ENCODE measurements around the gene PAQR6. TPM values are rescaled to one million over a fixed set of nuclear protein-coding genes. Genes with fewer than 3 reads are reported as not detected.

PAQR6 gene
- total and polyA plus RNA-seq, 9 donors, result 1.2 to 7.7 (median 4.3) TPM

DNA sequence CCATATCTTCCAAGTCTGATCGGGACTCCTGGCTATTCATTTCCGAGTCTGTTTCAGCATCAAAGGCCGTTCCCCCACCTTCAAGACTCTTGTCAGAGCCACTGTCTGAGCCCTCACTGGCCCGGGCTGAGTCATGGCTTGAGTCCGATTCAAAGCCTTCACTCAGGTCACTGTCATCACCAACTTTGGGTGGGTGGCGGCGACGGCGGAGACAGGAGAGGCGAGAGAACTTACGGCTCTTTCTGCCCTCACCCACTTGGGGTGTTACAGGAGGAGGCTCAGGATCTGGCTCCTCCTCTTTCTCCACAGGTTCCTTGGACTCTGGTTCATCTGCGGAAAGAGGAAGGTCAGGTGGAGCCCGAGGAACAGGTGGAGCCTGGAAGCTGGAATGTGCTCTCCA is 18.2 kb upstream of the PAQR6 start:
- Histone ChIP-seq H3K27me3 (ENCODE audit: control insufficient read depth, insufficient read depth, low read length) (no peaks in the 10 kb centered on the region), H3K4me1 (ENCODE audit: control insufficient read depth, insufficient read depth, low read length) (no peaks in the 10 kb centered on the region), H3K9me3 (replicated peaks; ENCODE audit: control insufficient read depth, low read depth, low read length) (no peaks in the 10 kb centered on the region), H3K27ac (ENCODE audit: low read length) (no peak overlapping the region), H3K36me3 (ENCODE audit: control insufficient read depth, insufficient read depth, low read length) (peaks cover 77% of the 10 kb centered on the region), H3K4me3 (ENCODE audit: low read length) (no peak overlapping the region)
- DNase-seq, result no peak
- 87% methylated on average over 5 of the region's 13 CpGs for WGBS (ENCODE audit: insufficient coverage)

DNA sequence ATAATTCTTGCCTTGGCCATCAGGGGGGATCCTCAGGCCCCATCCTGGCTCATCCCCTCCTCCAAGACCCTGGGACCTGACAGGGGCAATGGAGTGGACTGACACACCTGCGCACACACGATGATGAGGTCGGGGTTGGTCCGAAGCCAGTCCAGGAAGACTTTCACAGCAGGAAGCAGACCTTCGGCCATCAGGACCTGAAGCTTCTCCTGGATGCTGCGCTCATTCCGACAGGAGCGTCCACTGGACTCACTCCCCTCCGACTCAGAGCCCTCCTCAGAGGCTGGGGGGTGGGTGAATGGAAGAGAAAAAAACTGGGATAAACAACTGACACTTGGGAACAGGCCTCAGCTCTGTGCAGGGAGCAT is 15.4 kb upstream of the PAQR6 start:
- Histone ChIP-seq H3K27me3 (ENCODE audit: control insufficient read depth, insufficient read depth, low read length) (no peaks in the 10 kb centered on the region), H3K4me1 (ENCODE audit: control insufficient read depth, insufficient read depth, low read length) (no peaks in the 10 kb centered on the region), H3K27ac (ENCODE audit: low read length) (no peak overlapping the region), H3K9me3 (replicated peaks; ENCODE audit: control insufficient read depth, low read depth, low read length) (no peaks in the 10 kb centered on the region), H3K36me3 (ENCODE audit: control insufficient read depth, insufficient read depth, low read length) (peaks cover 87% of the 10 kb centered on the region), H3K4me3 (ENCODE audit: low read length) (no peak overlapping the region)
- 85% methylated on average over 3 of the region's 9 CpGs for WGBS (ENCODE audit: insufficient coverage)
- no peak for DNase-seq

DNA sequence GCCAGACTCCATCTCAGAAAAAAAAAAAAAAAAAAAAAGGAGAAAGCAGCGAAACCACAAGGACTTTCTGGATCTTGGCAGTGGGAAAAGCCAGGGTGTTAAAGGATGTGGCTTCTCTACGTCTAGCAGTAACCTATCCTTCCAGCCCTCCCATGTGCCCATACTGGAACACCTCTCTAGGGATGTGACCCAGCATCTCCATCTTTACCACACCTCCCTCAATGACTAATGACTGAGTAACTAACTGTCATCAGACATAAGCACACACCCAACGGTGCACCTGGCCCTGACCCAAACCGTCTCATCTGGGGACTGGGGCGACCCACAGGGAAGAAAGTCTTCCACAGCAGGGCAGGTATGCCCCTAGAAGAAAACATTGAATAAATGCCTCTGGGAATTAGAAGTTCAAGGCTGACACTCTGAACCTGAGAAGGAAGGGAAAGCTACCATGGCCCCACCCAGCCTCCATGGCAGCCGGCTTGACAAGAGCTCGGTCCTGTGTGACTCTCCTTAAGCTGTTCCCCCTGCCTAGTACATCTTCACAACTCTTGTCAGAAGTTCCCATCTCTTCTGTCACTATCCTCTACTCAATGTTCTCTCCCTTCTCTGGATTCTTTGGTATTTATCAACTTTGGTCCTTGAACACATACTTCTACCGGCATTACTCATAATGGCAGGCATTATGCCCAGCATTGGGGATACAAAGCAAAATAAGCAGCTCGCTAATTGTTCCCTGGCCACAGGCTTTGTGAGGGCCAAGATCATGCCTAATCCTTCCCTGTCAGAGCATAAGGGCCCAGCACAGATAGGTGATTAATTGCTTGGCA is 14.8 kb upstream of the PAQR6 start:
- DNase-seq, result no peak

DNA sequence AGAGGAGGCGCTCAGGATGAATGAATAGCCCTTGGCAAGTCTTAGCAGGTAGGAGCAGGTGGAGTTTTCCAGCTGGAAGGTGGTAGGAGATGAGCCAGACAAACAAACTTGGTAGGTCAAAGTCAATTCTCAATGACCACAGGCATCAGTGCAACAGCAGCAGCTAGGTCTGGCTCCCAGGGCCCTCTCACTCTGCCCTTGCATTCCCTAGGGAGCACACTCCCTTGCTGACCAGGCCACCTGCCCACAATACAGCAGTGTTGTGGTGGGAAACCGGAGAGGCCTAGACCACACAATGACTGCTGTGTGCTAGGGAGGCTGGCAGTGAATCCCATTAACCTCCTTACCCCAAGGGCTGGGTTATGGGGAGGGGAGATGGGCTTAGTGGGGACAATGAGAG is 13.0 kb upstream of the PAQR6 start:
- H3K4me3 ChIP-seq (ENCODE audit: low read length), result no peak overlapping the region
- H3K27ac ChIP-seq (ENCODE audit: low read length), result no peak overlapping the region
- no peaks in the 10 kb centered on the region for H3K9me3 ChIP-seq (replicated peaks; ENCODE audit: control insufficient read depth, low read depth, low read length)
- WGBS (ENCODE audit: insufficient coverage), result 100% methylated on average over 1 of the region's 2 CpGs
- H3K27me3 ChIP-seq (ENCODE audit: control insufficient read depth, insufficient read depth, low read length), result no peaks in the 10 kb centered on the region
- H3K36me3 ChIP-seq (ENCODE audit: control insufficient read depth, insufficient read depth, low read length), result peaks cover 86% of the 10 kb centered on the region
- peaks cover 2% of the 10 kb centered on the region for H3K4me1 ChIP-seq (ENCODE audit: control insufficient read depth, insufficient read depth, low read length)
- DNase-seq, result no peak

More for the DNA sequence above, 14.8 kb upstream of the PAQR6 start:
- H3K27ac ChIP-seq (ENCODE audit: low read length), result no peak overlapping the region
- H3K4me3 ChIP-seq (ENCODE audit: low read length), result no peak overlapping the region
- H3K9me3 ChIP-seq (replicated peaks; ENCODE audit: control insufficient read depth, low read depth, low read length), result no peaks in the 10 kb centered on the region
- no peaks in the 10 kb centered on the region for H3K27me3 ChIP-seq (ENCODE audit: control insufficient read depth, insufficient read depth, low read length)
- H3K4me1 ChIP-seq (ENCODE audit: control insufficient read depth, insufficient read depth, low read length), result peaks cover 2% of the 10 kb centered on the region
- 91% methylated on average over 4 of the region's 9 CpGs for WGBS (ENCODE audit: insufficient coverage)
- peaks cover 87% of the 10 kb centered on the region for H3K36me3 ChIP-seq (ENCODE audit: control insufficient read depth, insufficient read depth, low read length)

DNA sequence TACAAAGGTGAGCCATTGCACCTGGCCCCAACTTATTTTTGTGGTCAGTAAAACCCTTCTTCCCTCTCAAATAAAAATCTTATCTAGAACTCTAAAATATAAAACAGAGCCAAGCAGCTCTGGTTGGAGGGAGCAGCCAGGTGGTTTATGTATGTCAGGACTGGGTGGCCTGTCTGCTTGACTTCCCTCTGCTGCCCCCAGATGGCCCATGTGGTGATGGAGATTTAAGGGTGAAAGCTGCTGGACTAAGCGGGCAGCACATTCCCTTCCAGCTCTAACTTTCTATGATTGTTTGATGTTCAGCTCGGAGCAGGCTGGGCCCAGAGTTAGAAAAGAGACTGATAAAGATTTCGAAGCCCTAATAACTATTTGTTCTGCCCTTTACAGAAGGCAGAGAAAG is 11.9 kb upstream of the PAQR6 start:
- H3K36me3 ChIP-seq (ENCODE audit: control insufficient read depth, insufficient read depth, low read length), result peaks cover 79% of the 10 kb centered on the region
- WGBS (ENCODE audit: insufficient coverage), result no CpG with 5 or more reads among the region's 3 CpGs
- H3K4me3 ChIP-seq (ENCODE audit: low read length), result no peak overlapping the region
- H3K9me3 ChIP-seq (replicated peaks; ENCODE audit: control insufficient read depth, low read depth, low read length), result no peaks in the 10 kb centered on the region
- peaks cover 2% of the 10 kb centered on the region for H3K4me1 ChIP-seq (ENCODE audit: control insufficient read depth, insufficient read depth, low read length)
- no peak overlapping the region for H3K27ac ChIP-seq (ENCODE audit: low read length)
- H3K27me3 ChIP-seq (ENCODE audit: control insufficient read depth, insufficient read depth, low read length), result no peaks in the 10 kb centered on the region
- no peak for DNase-seq

DNA sequence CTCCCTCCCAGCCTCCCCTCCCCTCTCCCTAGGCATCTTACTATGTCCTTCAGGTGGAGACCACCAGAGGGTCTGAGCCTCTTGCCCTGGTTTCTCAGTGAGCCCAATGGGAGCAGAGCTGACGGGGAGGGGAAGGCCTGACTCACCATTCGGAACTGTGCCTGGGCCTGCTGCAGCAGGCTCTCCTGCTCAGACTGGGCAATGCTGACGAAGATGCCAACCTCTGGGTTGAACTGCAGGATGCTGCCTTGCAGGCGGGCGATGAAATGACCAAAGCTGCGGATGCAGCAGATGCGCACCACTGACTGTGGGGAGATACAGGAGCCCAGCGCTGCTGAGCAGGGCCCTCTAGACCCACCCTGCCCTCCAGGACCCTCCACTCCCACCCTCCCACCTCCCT is 11.0 kb upstream of the PAQR6 start:
- no peak for DNase-seq
- Histone ChIP-seq H3K27me3 (ENCODE audit: control insufficient read depth, insufficient read depth, low read length) (no peaks in the 10 kb centered on the region), H3K4me1 (ENCODE audit: control insufficient read depth, insufficient read depth, low read length) (peaks cover 2% of the 10 kb centered on the region), H3K4me3 (ENCODE audit: low read length) (no peak overlapping the region), H3K9me3 (replicated peaks; ENCODE audit: control insufficient read depth, low read depth, low read length) (no peaks in the 10 kb centered on the region), H3K36me3 (ENCODE audit: control insufficient read depth, insufficient read depth, low read length) (peaks cover 75% of the 10 kb centered on the region), H3K27ac (ENCODE audit: low read length) (no peak overlapping the region)
- WGBS (ENCODE audit: insufficient coverage), result 90% methylated on average over 5 of the region's 8 CpGs

DNA sequence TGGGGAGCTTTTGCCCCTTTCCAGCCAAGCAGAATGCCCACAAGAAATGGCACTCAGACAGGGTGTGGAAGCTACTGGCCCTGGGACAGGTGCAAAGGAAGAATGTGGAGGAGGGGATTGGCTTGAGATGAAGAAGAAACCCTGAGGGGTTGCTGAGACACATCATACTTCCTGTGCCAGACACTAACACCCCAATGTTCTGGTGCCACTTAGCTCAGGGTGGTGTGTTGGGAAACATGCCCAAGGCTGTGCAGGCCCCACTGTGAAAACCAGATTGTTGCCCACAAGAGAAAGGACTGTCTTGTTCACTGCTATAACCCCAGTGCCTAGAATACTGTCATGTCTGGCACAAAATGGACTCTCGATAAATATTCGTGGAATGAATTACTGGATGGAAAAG is 9.9 kb upstream of the PAQR6 start:
- WGBS (ENCODE audit: insufficient coverage), result no CpG with 5 or more reads among the region's 2 CpGs
- peaks cover 2% of the 10 kb centered on the region for H3K4me1 ChIP-seq (ENCODE audit: control insufficient read depth, insufficient read depth, low read length)
- H3K4me3 ChIP-seq (ENCODE audit: low read length), result no peak overlapping the region
- H3K9me3 ChIP-seq (replicated peaks; ENCODE audit: control insufficient read depth, low read depth, low read length), result no peaks in the 10 kb centered on the region
- H3K27ac ChIP-seq (ENCODE audit: low read length), result no peak overlapping the region
- H3K36me3 ChIP-seq (ENCODE audit: control insufficient read depth, insufficient read depth, low read length), result peaks cover 79% of the 10 kb centered on the region
- no peaks in the 10 kb centered on the region for H3K27me3 ChIP-seq (ENCODE audit: control insufficient read depth, insufficient read depth, low read length)
- DNase-seq, result no peak

DNA sequence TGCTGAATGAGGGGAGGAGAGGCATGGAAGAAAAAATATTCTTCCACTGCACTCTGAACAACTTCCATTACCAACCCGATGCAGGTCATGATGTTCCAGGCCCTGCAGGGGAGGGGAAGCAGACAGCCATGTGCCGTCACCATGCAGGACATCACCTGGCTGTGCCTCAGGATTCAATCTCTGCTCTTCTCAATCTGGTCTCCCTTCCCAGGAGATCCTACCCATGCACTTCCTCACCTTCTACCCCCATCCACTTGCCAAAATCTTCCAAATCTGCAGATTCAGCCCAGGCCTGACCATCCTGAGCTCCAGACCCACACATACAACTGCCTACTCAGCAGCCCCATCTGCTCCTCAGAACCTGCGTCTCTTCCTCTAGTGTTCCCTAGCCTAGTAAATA is 5.8 kb upstream of the PAQR6 start:
- H3K4me3 ChIP-seq (ENCODE audit: low read length), result no peak overlapping the region
- 89% methylated on average over 3 of the region's 3 CpGs for WGBS (ENCODE audit: insufficient coverage)
- H3K4me1 ChIP-seq (ENCODE audit: control insufficient read depth, insufficient read depth, low read length), result peaks cover 5% of the 10 kb centered on the region
- no peaks in the 10 kb centered on the region for H3K27me3 ChIP-seq (ENCODE audit: control insufficient read depth, insufficient read depth, low read length)
- no peak overlapping the region for H3K27ac ChIP-seq (ENCODE audit: low read length)
- no peak for DNase-seq
- no peaks in the 10 kb centered on the region for H3K9me3 ChIP-seq (replicated peaks; ENCODE audit: control insufficient read depth, low read depth, low read length)
- peaks cover 85% of the 10 kb centered on the region for H3K36me3 ChIP-seq (ENCODE audit: control insufficient read depth, insufficient read depth, low read length)

DNA sequence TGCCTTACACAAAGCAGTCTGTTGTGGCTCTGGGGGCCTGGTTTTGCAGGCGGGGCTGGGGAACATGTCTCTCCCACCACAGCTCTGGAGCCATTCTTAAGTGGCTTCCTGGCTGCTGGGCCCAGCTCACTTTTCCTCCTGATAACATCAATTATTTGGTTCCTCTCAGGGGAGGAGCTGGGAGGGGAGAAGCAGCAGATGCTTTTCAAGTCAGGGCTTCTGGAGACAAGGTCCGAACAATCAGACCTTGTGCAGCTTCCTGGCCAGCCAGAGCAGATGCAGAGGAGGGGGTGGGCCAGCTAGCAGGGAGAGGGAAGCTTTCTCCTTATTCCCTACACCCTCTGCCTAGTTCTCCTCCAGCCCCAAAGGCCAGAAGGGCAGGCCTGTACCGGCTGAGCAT is 3.7 kb upstream of the PAQR6 start:
- Histone ChIP-seq H3K27ac (ENCODE audit: low read length) (no peak overlapping the region), H3K9me3 (replicated peaks; ENCODE audit: control insufficient read depth, low read depth, low read length) (no peaks in the 10 kb centered on the region), H3K4me3 (ENCODE audit: low read length) (no peak overlapping the region), H3K27me3 (ENCODE audit: control insufficient read depth, insufficient read depth, low read length) (peaks cover 7% of the 10 kb centered on the region), H3K4me1 (ENCODE audit: control insufficient read depth, insufficient read depth, low read length) (peaks cover 21% of the 10 kb centered on the region), H3K36me3 (ENCODE audit: control insufficient read depth, insufficient read depth, low read length) (peaks cover 64% of the 10 kb centered on the region)
- 19% methylated on average over 2 of the region's 3 CpGs for WGBS (ENCODE audit: insufficient coverage)
- DNase-seq, result no peak

DNA sequence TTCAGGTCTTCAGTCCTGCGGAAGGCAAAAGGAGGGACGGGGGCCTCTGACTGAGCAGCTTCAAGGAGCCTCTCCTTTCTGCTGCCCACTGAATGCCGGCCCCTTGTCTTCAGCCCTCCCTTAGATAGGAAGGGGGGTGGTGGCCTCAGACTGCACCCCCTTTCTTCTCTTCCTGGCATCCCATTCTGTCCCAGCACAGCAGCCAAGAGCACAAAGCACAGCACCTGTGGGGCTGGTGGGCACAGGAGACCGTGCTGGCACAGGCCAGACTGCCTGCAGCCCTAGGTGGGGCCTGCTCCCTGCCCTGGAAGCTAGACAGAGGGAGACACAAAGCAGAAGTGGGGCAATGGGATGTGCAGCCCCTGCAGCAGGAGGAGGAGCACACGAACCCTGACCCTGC is 1.7 kb upstream of the PAQR6 start:
- H3K27ac ChIP-seq (ENCODE audit: low read length), result no peak overlapping the region
- H3K27me3 ChIP-seq (ENCODE audit: control insufficient read depth, insufficient read depth, low read length), result peaks cover 26% of the 10 kb centered on the region
- WGBS (ENCODE audit: insufficient coverage), result 100% methylated on average over 1 of the region's 5 CpGs
- peaks cover 54% of the 10 kb centered on the region for H3K36me3 ChIP-seq (ENCODE audit: control insufficient read depth, insufficient read depth, low read length)
- DNase-seq, result no peak
- peaks cover 35% of the 10 kb centered on the region for H3K4me1 ChIP-seq (ENCODE audit: control insufficient read depth, insufficient read depth, low read length)
- no peak overlapping the region for H3K4me3 ChIP-seq (ENCODE audit: low read length)
- H3K9me3 ChIP-seq (replicated peaks; ENCODE audit: control insufficient read depth, low read depth, low read length), result no peaks in the 10 kb centered on the region

DNA sequence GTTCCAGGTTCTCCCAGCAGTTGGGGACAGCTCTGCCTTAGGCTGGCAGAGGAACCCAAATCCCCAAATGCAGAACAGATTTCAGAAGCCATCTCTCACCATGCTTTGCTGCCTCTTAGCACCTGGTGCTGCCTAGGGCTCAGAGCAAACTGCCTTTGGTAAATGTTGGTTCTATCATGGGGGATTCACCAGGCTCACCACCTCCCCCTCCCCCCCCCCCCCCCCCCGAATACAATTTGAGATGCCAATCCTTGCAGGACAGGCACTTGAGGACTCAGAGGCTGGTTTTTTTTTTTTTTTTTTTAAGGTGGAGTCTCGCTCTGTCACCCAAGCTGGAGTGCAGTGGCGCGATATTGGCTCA is 447 bp upstream of the PAQR6 start:
- H3K4me1 ChIP-seq (ENCODE audit: control insufficient read depth, insufficient read depth, low read length), result peaks cover 35% of the 10 kb centered on the region
- H3K36me3 ChIP-seq (ENCODE audit: control insufficient read depth, insufficient read depth, low read length), result peaks cover 46% of the 10 kb centered on the region
- no peaks in the 10 kb centered on the region for H3K9me3 ChIP-seq (replicated peaks; ENCODE audit: control insufficient read depth, low read depth, low read length)
- DNase-seq, result no peak
- no peak overlapping the region for H3K4me3 ChIP-seq (ENCODE audit: low read length)
- peaks cover 32% of the 10 kb centered on the region for H3K27me3 ChIP-seq (ENCODE audit: control insufficient read depth, insufficient read depth, low read length)
- no peak overlapping the region for H3K27ac ChIP-seq (ENCODE audit: low read length)
- WGBS (ENCODE audit: insufficient coverage), result no CpG with 5 or more reads among the region's 4 CpGs

All from muscle of leg (tissue), 11 donors.